ENCODE results near the gene TMED1.

Gene TMED1

DNA sequence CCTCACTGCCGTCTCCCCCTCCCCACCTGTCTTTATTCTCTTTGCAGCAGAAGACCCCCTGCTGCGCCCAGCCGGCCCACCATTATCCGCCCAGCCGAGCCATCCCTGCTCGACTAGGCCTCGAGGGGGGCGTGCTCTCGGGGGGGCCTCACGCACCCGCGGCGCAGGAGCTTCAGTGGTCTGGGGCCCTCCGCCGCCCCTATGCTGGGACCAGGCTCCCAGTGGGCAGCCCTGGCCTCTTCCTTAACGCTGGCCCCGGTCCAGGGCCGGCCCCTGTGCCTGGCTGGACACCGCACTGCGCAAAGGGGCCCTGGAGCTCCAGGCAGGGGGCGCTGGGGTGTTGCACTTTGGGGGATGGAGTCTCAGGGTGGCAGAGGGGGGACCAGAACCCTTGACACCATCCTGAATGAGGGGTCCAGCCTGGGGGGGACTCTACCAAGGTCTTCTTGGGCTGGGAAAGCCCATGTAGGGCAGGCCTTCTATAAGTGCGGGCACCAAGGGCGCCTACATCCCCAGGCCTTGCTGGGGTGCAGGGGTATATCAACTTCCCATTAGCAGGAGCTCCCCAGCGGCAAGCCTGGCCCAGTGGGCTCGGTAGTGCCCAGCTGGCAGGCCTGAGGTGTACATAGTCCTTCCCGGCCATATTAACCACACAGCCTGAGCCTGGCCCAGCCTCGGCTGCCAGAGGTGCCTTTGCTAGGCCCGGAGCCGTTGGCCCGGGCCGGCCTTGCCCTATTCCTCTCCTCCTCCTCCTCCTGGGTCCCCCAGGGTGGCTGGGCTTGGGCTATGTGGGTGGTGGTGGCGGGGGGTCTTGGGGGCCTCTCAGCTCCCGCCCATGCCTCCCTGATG is 4.9 kb downstream of the TMED1 start:
- no peak for FAIRE-seq

DNA sequence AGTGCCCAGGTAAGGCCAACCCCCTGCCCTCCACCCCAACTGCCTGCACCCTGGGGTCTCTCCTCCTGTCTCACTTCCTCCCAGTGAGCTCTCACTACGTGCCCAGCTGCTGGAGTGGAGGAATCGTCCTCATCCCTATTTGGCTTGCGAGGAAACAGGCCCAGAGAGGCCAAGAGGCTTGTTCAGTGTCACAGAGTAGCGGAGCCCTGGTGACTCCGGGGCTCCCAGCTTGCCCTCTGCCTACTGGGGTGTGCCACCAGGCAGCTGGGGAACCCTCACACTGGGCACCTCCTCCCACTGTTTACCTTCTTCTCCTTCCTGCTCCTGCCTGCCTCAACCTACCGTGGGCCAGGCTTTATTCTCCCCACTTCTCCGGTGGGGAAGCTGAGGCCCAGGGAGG is 5.6 kb downstream of the TMED1 start:
- FAIRE-seq = no peak

DNA sequence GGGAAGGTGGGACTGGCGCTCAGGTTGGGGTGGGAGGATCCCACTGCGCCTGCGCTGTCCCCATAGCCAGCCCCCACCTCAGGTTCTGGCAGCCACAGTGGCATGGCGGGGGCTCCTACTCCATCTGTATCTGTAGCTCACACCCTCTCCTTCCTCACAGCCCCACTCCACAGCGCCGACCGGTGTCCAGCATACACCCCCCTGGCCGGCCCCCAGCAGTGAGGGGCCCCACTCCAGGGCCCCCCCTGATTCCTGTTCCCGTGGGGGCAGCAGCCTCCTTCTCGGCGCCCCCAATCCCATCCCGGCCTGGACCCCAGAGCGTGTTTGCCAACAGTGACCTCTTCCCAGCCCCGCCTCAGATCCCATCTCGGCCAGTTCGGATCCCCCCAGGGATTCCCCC is 6.0 kb downstream of the TMED1 start:
- FAIRE-seq = no peak

DNA sequence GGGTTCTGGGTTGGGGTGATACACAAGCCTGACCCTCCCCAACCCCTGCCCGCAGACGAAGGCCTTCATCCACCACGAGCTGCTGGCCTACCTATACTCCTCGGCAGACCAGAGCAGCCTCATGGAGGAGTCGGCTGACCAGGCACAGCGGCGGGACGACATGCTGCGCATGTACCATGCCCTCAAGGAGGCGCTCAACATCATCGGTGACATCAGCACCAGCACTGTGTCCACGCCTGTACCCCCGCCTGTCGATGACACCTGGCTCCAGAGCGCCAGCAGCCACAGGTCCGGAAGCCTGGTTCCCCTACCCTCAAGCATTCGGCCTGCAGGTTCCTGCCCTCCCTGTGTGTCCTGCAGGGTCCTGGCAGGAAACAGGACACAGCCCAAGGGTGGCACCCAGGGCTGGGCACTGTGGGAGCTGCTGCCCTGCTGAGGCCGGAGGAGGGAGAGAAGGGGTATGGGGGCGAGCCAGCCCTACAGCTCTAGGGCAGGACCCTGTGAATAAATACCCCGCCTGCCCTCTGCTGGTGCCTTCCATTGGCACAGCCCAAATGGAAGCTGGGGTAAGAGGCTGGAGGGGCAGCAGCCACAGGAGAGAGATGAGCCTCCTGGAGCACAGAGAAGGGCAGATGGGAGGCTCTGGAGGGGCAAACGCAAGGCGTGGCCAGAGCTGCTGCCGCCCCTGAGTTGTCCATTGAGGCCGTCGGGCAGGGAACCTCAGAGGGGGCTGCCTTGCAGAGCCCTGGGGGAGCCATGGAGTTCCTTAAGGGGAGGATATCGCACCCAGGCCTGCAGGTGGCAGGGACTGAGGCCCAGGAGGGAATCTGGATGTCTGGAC is 6.8 kb downstream of the TMED1 start:
- no peak for FAIRE-seq

DNA sequence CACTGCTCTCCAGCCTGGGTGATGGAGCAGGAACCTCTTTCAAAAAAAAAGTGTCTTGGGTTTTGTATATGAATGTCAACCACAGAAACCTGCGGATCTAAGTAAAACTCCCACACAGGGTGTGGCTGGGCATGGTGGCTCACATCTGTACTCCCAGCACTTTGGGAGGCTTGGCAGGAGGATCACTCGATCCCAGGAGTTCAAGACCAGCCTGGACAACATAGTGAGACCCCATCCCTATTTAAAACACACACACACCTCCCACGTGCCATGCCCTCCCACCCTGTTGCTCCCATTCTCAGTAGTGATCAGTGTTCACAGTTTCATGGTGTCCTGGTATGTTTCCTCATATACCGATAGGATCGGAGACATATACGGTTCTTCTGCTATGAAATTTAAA is 9.2 kb downstream of the TMED1 start:
- FAIRE-seq = no peak

DNA sequence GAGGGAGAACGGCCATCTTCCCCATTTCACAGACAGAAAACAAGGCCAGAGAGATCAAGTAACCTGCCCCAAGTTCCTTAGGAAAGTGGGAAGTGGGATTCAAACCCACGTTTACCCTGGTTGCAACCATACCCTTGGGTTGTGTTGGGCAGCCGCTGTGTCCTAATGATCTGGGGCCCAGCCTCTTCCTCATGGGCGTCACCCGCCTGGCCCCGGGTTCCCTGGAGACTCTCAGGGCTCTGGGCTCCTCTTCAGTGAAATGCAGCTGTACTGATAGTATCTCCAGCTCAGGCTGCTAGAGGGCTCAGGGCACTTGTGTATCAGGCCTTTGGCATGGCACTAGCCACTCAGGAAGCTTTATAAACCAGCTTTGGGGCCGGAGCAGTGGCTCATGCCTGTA is 9.8 kb downstream of the TMED1 start:
- FAIRE-seq = no peak

DNA sequence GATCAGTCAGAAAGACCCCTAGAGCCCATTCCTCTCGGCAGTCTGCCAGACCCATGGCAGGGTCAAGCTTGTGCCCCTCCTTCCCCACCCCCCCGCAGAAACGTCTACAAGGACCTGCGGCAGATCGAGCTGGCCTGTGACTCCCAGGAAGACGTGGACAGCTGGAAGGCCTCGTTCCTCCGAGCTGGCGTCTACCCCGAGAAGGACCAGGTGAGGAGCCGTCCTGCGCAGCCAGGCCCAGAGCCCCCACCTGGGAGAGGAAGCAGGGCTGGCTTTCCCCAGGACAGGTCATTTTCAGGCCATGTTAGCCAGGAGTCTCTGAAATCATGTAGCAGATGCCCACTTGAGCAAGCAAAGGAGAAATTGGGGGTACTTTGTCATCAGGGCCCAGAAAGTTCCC is 12.3 kb downstream of the TMED1 start:
- FAIRE-seq = no peak

DNA sequence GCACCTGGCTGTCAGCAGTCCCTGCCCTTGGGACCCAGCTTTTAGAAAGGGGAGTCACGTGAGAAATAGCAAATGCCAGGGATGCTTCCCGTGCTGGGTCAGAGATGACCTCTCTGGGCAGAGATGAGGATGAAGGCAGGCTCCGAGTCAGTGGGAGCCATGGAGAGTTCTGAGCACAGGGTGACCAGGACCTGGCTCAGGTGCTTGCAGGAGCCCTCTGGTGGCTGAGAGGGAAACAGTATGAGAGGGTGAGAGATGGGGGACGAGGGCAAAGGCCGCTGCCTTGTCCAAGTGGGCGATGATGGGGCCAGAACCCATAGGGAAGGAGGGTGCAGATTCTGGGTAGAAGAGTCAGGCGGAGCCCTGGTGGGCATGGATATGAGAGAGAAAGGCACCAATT is 15.8 kb downstream of the TMED1 start:
- FAIRE-seq = no peak

DNA sequence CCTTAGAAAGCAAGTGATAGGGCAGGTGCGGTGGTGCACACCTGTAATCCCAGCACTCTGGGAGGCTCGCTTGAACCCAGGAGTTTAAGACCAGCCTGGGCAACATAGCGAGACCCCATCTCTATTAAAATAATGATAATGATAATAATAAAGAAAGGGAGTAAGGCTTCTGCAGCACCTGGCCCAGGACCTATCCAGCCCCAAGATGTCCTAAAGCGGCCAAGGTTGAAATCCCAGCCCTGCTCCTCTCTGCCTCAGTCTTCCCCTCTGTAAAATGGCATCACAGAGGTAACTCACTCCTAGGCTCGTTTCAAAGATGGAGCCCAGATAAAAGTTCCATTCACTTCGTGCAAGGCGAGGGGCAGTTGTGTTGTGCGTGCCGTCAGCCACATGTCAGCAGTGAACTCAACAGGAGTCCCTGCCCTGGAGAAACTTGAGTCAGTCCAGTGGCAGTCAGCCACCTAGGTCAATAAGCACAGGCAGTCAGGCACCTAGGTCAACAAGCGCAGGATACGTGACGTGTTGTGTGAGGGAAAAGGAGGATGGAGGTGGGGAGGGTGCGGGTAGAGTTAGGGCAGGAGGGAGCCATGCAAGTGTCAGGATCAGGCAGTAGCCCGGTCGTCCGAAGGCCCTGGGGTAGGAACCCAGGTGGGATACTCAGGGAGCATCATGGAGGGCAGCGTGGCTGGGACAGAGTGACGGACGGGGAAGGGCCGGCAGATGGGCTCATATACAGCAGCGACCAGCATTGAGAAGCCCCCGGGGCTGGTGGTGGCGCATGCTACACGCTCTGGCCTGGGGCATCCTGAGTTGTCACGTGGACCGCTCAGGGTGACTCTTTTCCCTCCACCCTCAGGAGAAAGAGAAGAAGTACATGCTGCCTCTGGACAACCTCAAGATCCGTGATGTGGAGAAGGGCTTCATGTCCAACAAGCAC is 16.6 kb downstream of the TMED1 start:
- FAIRE-seq = no peak

DNA sequence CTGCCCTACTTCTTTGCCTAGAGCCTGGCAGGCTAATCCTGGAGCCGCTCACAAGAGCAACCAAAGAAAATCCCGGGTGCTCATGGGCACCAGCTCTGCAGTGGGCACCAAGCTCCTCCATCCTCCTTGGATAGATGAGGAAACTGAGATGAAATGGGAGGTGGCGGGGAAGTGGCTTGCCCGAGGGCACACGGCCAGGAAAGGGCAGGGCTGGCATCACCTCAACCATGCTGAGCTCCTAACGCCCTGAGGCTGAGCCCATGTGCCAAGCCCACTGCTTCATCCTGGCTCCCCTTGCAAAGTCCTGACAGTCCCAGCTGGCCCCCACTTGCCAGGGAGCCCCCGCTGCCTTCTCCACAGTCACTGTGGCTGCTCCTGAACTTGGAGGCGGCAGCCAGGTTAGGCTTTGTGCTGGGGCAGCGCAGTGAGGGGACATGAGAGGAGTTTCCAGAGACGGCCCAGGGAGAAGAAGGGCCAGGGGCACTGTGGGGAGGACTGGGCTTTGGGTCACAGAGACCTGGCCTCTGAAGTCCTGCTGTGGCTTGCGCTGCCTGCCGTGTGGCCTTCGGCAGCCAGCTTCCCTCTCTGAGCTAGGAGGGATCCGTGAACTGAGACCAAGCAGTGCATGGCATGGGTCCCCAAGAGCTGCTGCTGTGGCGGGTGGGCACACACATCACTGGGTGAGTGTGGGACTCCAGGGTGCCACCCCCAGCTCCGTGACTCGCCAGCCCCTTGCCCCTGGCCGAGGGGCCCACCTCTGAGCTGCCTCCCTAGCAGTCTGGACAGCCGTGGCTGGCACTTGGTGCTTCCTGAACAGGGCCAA is 17.5 kb downstream of the TMED1 start:
- FAIRE-seq = no peak

DNA sequence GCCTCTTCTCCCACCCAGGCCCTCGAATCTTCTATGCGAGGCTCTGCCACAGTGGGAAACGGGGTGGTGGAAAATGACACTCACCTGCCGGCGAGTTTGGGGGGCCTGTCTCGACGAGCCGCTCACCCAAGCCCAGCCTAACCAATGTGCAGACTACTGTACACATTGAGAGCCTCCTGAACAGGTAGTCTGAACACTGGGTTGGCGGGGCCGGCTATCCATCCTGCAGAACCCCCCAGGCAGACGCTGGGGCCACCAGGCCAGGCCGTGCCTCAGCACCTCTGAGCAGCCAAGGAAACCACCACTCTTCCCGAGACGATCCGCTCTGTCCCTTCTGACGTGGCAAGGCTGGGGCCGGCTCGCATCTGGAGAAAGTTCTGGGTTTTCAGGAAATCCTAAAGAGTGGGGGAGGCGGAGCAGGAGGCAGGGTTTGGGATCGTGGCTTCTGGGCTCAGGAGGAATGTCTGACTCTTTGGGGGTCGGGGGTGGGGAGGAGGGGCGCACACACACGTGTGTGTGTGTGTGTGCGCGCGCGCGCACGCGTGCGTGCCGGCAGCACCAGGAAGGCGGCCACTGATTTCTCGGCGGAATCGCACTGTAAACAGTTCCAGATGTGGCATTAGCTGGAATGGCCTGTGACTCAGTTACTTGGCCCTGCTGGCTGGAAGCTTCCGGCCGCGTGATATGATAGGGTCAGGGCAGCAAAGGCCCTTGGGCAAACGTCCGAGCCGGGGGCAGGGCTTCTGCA is 18.5 kb downstream of the TMED1 start:
- no peak for FAIRE-seq

DNA sequence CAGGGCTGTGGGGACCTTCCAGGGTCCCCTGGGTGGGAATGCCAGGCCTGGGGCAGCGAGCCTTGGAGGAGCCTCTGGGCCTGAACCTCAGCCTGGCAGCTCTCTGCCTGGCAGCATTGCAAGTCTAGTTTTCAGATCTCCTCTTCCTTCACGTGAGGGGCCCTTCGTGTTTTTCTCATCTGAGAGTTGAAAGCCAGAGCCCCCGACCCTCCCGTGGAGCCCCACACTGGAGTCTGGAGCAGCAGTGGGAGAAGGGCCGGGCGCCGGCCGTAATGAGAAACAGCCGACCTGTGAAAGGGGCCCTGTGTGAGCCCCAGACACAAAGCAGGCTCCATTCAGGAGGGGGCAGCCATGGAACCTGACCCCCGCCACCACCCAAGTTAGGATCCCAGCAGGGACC is 19.3 kb downstream of the TMED1 start:
- no peak for FAIRE-seq

DNA sequence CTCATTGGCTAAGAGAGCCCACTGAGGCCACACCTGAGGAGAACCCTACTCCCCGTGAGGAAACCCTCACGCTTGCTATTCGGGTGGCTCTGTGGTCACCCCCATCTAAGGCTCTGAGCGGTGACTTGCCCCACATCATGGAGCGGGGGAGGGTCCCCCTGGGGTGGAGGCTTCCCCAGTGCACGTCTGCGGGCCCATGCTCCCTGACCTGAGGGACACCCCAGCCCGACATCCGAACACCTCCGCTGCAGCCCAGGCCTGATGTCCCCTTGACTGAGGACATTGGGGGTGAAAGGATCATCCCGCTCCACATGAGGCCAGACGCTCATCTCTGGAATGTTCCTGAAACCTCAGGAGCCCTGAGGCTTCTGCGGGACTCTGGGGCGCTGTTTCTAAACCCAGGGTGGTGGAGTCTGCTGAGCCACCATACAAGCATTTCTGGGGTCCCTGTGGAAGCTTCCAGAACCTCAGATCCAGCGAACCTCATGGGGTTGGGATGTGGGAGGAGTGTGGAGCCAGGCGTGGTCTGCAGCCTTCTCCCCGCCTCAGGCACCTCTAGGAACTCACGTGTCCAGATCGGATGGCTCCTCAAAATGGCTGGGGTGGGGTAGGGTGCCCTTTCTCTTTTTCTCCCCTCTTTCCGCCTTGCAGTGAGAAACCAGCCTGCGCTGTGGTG is 19.9 kb downstream of the TMED1 start:
- FAIRE-seq = no peak

DNA sequence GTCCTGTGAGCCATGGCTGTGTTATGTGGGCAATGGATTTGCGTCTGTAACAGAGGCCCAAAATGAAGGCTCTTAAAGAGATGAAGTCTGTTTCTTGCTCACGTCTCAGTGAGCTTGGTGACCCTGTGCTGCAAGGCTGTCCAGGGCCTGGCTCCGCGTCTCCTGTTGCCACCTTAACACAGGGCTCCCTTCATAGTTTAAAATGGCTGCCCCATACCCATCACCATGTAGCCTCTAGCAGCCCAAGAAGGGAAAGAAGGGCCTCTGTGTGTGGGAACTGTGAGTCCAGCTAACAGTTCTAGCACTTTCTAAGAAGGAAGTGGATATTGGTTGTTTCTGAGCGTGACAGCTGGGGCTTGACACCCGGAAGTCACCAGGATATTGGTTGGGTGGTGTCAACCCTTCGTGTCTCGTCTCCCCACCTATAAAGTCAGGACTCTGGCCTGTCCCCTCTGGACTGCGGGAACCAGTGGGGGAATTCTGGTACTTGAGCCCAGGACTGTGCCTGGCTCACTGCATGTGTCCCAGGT is 20.9 kb downstream of the TMED1 start:
- FAIRE-seq = no peak

DNA sequence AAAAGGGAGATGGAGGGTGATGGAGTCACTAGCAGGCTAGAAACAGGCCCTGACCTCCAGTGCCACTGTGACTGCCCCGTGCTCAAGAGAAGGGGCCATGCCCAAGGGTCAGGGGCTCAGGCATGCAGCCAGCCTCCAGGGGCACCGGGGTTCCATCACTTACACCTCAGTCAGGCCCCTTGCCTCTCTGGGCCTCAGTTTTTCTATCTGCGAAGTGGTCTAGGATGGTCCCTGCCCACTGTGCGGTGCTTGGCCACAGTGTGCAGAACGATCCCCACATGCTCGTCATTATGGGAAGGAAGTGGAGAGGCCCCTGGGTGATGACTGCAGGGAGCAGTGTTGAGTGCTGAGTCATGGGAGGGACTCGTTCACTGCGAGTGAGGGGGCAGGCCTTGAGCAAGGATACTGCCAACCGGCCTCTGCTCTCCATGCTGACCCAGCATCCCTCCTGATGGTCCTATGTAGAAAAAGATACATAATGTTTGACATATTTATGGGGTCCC is 23.1 kb downstream of the TMED1 start:
- FAIRE-seq = no peak

DNA sequence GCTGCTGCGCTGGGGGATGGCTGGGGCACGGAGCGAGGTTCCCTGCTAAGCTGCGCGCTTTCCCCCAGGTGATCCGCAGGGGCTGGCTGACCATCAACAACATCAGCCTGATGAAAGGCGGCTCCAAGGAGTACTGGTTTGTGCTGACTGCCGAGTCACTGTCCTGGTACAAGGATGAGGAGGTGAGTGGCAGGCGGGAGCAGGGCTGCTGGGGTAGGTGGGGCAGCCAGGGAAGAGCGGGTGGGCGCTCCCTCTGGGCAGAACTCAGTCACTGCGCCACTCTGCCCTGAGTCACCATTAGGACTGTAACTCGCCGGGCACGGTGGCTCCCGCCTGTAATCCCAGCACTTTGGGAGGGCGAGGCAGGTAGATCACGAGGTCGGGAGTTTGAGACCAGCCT is 23.8 kb downstream of the TMED1 start:
- FAIRE-seq = no peak

DNA sequence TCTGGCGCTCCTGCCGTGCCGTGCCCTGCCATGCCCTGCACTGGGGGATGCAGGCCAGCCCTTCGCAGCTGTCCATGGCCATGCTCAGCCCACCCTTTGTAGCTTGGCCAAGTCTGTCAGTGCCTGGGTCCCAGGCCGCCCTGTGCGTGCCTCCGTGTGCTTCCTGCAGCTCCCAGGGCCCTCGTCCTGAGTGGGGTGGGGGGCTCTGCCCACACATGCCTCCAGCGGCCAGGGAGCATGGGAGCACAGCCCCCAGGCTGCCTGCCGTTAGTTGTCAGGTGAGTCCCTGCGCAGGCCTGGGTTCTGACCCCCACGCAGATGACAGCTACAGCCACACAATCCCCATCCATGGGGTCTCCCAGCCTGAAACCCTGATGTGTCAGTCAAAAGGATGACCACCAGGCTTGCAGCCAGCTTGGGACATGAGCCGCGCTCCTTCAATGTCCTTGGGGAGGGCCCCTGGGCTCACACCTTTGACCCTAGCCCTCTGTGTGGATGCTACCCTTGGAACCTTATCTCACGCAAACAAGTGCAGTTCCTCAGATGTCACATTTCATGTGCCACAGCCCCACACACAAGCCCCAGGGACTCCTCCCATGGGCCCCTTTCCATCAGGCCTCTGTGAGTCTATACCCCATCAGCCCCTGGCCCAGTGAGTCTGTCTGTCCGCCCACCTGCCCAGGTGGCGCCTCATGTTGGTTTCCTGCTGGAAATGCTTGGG is 24.5 kb downstream of the TMED1 start:
- FAIRE-seq = no peak

DNA sequence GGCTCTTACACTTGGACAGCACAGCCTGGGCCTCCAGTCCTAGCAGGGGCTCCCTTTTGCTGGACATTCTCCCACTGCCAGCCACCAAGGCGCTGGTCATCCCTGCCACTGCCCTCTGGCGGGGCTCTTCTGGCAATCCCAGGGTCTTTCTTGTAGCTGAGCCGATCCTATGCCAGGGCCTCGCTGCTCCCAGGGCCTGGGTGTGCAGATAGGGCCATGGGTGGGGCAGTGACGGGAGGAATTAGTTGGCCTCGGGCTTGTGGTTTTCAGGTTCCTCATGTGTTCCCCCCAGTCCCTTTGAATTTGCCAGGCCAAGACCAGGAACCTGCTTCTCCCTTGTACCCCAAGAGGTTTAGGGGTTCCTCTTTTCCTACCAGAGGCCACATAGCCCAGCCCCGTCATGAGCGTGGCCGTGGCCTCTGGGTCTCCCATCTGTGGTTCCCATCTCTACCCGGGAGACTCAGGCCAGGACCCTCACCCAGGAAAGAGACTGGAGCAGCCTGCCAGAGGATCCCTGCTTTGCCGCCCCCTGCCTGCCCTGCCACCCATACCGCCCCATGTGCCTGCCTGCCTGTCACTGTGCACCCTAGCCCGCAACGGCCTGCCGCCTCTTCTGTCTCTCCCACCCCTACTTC is 26.2 kb downstream of the TMED1 start:
- no peak for FAIRE-seq
